Caki2 (cell line): Measurements from ENCODE around the gene ALPP. TPM values are rescaled to one million over a fixed set of nuclear protein-coding genes. Genes with fewer than 3 reads are reported as not detected.
"Not testable (repeated sequence)": the region's sequence is repeated elsewhere in the genome, so short reads cannot be mapped to it uniquely, and the experiment has no call there.

Source experiments
- DNase-seq: peaks from one replicate; pipeline ENCODE4 v3.0.0-alpha.2; 2015; ENCODE audit warnings: low read depth
- in situ Hi-C: cut with HindIII; loops from 2 replicates; pipeline ENCODE4 v1.10.0; 2016; ENCODE audit warnings: low sequenced_read_pairs, low pct_unique_long_range_greater_than_20kb, mixed read lengths
- total RNA-seq: library from RNA; depleted of rRNA; stranded (reverse); fragments of >200 nt; shearing (Covaris generic); gene quantifications from 2 replicates; pipeline ENCODE4 v1.2.3, GENCODE V29; 2014; ENCODE audit warnings: low replicate concordance

Gene ALPP
- total RNA-seq, 1 experiment from 2014 or later, result not detected

GRCh38 chr2:232389327-232389726, 10.8 kb downstream of the ALPP start:
- in situ Hi-C loops, result no loop called here
- peak; percentile 4 for DNase-seq

- DNase-seq, result no peak
- in situ Hi-C loops, result no loop called here
Observed at GRCh38 chr2:232390661-232391060, 12.1 kb downstream of the ALPP start.

- in situ Hi-C loops, result no loop called here
- DNase-seq, result no peak
Observed at GRCh38 chr2:232393556-232393955, 15.0 kb downstream of the ALPP start.

DNA sequence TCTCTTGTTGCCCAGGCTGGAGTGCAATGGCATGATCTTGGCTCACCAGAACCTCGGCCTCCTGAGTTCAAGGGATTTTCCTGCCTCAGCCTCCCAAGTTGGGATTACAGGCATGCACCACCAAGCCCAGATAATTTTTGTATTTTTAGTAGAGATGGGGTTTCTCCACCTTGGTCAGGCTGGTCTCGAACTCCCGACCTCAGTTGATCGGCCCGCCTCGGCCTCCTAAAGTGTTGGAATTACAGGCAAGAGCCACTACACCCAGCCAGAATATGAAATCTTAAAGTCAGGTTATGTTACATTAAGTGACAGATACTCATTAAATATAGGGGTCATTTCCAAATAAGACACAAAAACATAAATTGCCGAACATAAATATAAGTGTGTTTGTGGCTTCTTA, 15.9 kb downstream of the ALPP start:
- in situ Hi-C loops, result not testable (repeated sequence)

DNA sequence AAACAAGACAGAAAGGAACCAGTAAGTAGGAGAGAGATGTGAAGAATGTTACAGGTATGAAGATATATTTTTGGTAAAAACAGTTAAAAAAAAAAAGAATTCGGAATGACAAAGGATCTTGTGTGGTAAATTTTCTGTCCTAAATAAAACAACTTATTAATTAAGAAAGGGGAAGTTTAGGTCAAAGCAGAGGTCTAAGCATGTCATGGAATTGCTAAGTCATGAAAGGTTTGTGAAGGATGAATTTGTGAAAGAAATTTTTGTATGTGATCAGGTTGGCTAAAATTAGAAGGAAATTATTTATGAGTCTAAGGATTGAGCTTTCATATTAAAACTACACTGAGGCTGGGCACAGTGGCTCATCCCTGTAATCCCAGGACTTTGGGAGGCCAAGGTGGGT, 17.0 kb downstream of the ALPP start:
- no peak for DNase-seq
- in situ Hi-C loops, result no loop called here

More for the DNA sequence above, 15.9 kb downstream of the ALPP start:
- not testable (repeated sequence) for DNase-seq

- in situ Hi-C loops, result no loop called here
- DNase-seq, result no peak
Observed at GRCh38 chr2:232396683-232397082, 18.1 kb downstream of the ALPP start.

DNA sequence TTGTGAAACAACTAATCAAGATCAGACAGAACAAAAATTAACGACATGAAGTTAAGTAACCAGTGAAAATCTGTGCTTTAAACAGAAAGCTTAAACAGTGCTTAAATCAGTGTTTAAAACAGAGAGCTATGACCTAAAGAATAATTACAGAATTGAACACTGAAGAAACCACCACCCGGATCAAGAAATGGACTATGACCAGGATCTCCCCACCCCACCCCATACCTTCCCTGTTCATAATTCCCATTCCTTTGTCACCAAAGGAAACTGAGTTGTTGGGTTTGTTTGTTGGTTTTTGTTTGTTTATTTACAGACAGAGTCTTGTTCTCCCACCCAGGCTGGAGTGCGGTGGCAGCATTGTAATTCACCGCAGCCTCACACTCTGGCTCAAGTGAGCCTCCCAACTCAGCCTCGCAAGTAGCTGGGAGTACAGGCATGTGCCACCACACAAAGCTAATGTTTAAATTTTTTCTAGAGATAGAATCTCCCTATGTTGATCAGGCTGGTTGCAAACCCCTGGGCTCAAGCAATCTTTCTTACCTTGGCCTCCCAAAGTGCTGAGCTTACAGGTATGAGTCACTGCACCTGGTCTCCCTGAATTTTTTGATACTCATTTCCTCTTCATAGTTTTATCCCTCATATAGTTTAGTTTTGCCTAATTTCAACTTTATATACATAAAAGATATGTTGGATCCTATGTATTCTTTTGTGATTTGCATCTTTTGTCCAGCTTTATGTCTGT, 19.9 kb downstream of the ALPP start:
- in situ Hi-C loops, result no loop called here
- no peak for DNase-seq

DNA sequence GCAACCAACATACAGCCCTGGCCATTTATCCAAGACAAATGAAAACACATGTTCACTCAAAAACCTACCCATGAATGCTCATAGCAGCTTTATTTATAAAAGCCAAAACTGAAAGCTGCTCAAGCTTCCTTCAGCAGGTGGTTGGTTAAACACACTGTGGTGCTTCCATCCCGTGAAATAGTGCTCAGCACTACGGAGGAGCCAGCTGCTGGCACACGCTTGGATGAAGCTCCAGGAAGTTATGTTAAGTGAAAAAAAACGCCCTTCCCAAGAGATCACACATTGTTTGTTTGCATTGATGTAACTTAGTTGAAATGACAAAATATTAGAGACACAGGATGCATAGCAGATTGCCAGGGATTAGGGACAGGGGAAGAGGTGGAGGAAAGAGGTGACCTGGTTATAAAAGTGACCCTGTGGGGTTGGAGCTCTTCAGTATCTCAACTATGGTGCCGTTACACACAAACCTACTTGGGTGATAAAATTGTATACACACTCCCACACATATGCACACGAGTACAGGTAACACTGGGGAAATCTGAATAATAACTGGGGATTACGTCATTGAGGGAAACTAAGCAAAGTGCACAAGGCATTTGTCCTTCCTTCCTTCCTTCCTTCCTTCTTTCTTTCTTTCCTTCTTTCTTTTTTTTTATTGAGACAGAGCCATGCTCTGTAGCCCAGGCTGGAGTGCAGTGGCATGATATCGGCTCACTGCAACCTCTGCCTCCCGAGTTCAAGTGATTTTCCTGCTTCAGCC, 21.9 kb downstream of the ALPP start:
- no peak for DNase-seq
- in situ Hi-C loops, result no loop called here

DNA sequence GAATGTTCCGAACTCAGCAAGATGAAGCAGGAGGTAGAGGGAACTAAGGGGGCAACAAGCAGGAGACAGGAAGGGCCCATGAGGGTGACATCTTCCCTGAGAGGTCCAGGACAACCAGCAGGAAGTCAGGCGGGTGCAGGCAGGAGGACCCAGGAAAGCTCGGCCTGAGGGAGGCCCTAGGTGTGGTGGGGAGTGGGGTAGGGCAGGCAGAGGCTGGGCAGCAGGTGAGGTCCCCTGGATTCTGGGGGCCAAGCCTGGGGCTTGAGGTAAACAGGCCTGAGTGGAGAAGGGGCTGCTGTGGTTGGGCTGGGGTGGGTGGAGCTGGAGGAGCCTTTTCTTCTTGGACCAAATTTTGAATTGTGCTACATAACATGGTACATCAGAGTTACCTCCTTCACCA, 24.0 kb downstream of the ALPP start:
- DNase-seq, result no peak
- in situ Hi-C loops, result no loop called here

DNA sequence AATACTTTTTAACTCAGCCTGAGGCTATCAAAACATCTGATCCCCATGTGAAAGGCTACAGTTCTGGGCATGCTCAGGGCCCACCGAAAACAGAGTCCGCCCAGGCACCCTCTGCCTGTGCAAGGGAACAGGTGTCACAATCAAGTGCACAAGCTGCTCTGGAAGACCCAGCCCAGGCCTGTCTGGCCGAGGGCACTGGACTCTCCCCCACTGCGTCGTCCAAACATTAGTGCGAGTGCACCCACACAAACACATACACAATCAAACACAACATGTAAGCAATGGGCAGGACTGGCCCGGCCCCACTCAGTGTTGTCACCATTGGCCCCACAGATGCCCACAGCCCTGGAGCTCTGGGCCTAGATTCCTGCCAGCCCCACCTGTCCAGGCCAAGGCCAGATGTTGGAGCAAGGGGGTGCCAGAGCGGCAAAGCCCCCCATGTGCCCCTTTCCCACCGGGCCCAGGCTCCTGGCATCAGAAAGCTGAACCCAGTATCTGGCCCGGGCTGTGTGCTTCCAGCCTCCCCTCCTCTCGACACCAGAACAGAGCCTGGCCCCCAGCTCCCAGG, 27.5 kb downstream of the ALPP start:
- in situ Hi-C loops, result no loop called here
- no peak for DNase-seq

- DNase-seq, result no peak
- in situ Hi-C loops, result no loop called here
Observed at GRCh38 chr2:232406556-232407310, 28.2 kb downstream of the ALPP start, which contains the start of gene ALPG. Gene ALPG (plus strand): TSS chr2:232406844. CDS start chr2:232406895, 51 bp downstream.

- DNase-seq, in situ Hi-C loops: not testable (repeated sequence)
Observed at GRCh38 chr2:232407428-232408150, 29.0 kb downstream of the ALPP start.

- DNase-seq, in situ Hi-C loops: not testable (repeated sequence)
Observed at GRCh38 chr2:232408269-232408668, 29.7 kb downstream of the ALPP start.

DNA sequence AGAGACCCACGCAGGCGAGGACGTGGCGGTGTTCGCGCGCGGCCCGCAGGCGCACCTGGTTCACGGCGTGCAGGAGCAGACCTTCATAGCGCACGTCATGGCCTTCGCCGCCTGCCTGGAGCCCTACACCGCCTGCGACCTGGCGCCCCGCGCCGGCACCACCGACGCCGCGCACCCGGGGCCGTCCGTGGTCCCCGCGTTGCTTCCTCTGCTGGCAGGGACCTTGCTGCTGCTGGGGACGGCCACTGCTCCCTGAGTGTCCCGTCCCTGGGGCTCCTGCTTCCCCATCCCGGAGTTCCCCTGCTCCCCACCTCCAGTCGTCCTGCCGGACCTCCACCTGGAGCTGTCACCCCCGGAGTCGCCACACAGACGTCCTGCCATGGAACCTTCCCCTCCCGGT, 31.1 kb downstream of the ALPP start:
- in situ Hi-C loops, DNase-seq: not testable (repeated sequence)

GRCh38 chr2:232410238-232410900, 31.8 kb downstream of the ALPP start:
- no peak for DNase-seq
- in situ Hi-C loops, result no loop called here

DNA sequence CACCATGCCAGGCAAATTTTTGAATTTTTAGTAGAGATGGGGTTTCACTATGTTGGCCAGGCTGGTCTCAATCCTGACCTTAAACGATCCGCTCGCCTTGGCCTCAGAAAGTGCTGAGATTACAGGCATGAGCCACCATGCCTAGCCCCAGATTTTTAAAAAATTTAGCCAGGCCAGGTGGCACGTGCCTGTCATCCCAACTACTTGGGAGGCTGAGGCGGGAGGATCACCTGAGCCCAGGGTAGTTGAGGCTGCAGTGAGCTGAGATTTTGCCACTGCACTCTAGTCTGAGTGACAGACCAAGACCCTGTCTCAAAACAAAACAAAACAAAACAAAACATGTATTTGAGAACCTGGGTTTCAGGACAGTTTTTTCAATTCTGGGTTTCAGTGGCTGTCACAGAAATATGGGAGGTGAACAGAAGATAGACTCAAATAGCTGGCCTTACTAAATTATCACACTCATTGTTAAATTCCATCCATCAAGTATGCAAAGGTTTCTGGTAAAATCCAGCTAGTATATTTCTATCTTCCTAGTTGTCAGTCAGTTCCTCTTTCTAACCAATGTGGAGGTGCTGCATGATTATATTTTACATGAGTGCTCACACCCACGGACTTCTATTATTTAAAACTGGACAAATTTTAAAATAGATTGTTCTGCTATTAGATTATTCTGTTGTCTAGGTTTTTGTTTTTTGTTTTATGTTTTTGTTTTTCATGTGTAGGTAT, 33.5 kb downstream of the ALPP start:
- in situ Hi-C loops, result no loop called here

GRCh38 chr2:232412986-232413385, 34.4 kb downstream of the ALPP start:
- DNase-seq, result no peak
- in situ Hi-C loops, result no loop called here

More for the DNA sequence above, 33.5 kb downstream of the ALPP start:
- DNase-seq, result no peak
